Testis (tissue), 5 donors: Measurements from ENCODE around the gene CLEC18B. TPM values are rescaled to one million over a fixed set of nuclear protein-coding genes. Genes with fewer than 3 reads are reported as not detected.
A peak's percentile ranks its signal among the peaks of the same experiment; 100 is the strongest.
"Not testable (repeated sequence)": the region's sequence is repeated elsewhere in the genome, so short reads cannot be mapped to it uniquely, and the experiment has no call there.

Experiments used
- DNase-seq: peaks from one replicate; pipeline ENCODE4 v3.0.0-alpha.2; 2019
- H3K27ac ChIP-seq, 2 donors: fragments of 200-600 bp; sonication (generic); one replicate each; pipeline ENCODE4 v1.5.1; 2019
- H3K27me3 ChIP-seq: fragments of 200-600 bp; sonication (generic); one replicate; pipeline ENCODE4 v1.5.1; 2019
- H3K36me3 ChIP-seq: fragments of 200-600 bp; sonication (generic); one replicate; pipeline ENCODE4 v1.5.1; 2017; ENCODE audit warnings: low read depth; ENCODE audit errors: missing control alignments
- H3K4me1 ChIP-seq: fragments of 200-600 bp; sonication (generic); one replicate; pipeline ENCODE4 v1.5.1; 2019
- H3K4me3 ChIP-seq, 2 donors: fragments of 200-600 bp; sonication (generic); one replicate each; pipeline ENCODE4 v1.5.1; 2017 to 2019
- H3K9me3 ChIP-seq: fragments of 200-600 bp; sonication (generic); one replicate; pipeline ENCODE4 v1.5.1; 2017
- POLR2A ChIP-seq: fragments of 450-650 bp; IDR thresholded peaks from one replicate; pipeline ENCODE4 v1.6.1; 2017; ENCODE audit warnings: antibody characterized with exemption, mild to moderate bottlenecking, moderate library complexity
- WGBS, 2 donors: methylation state at CpG; one replicate each; pipeline ENCODE4 v1.1.5; 2018; 5-methylcytosine and 5-hydroxymethylcytosine counted together
- intact Hi-C: fragments of 100-400 bp; cut with DNase I; formaldehyde crosslinking; loops from one replicate; pipeline ENCODE4 v1.15.1; 2023; ENCODE audit warnings: low total_unique reads
- long read RNA-seq, 2 donors: transcript quantifications; one replicate each; lab custom pipeline, GENCODE V29; 2026
- polyA plus RNA-seq: library from polyadenylated mRNA; stranded (reverse); fragments of 350-450 nt; fragmentation: Illumina TruSeq; extraction: RNeasy Lipid Tissue Mini Kit (QIAGEN cat#74804); gene quantifications from one replicate; pipeline ENCODE4 v1.2.3, GENCODE V29; 2014; ENCODE audit warnings: low read depth, low replicate concordance; ENCODE audit not compliant: insufficient read depth
- total RNA-seq, 2 donors: library from RNA; depleted of rRNA; stranded (reverse); fragments of >200 nt; gene quantifications; one replicate each; pipeline ENCODE4 v1.2.3, GENCODE V29; 2016
- TF ChIP-seq, protein P1 (sequence below), 3 experiments: fragments of 450-650 bp in 2 of 3; fragments of 200-600 bp in 1 of 3; sonication (generic) in 1 of 3; IDR thresholded peaks; one replicate each; pipeline ENCODE4 v1.5.1; 2016 to 2019; ENCODE audit warnings: antibody characterized with exemption in 3 of 3, mild to moderate bottlenecking in 2 of 3, moderate library complexity in 1 of 3

The CLEC18B gene
- total RNA-seq = 10 to 100 TPM; 16.4 to 42.8 TPM
- 13.7 TPM for polyA plus RNA-seq
- long read RNA-seq, donor 1, partial matches to known transcripts = 17 of 29 reads
- long read RNA-seq, donor 1, other reads (novel, unspliced or antisense) = 11 of 29 reads
- long read RNA-seq, donor 2, partial matches to known transcripts = 10 of 25 reads
- long read RNA-seq, donor 2, other reads (novel, unspliced or antisense) = 15 of 25 reads

DNA sequence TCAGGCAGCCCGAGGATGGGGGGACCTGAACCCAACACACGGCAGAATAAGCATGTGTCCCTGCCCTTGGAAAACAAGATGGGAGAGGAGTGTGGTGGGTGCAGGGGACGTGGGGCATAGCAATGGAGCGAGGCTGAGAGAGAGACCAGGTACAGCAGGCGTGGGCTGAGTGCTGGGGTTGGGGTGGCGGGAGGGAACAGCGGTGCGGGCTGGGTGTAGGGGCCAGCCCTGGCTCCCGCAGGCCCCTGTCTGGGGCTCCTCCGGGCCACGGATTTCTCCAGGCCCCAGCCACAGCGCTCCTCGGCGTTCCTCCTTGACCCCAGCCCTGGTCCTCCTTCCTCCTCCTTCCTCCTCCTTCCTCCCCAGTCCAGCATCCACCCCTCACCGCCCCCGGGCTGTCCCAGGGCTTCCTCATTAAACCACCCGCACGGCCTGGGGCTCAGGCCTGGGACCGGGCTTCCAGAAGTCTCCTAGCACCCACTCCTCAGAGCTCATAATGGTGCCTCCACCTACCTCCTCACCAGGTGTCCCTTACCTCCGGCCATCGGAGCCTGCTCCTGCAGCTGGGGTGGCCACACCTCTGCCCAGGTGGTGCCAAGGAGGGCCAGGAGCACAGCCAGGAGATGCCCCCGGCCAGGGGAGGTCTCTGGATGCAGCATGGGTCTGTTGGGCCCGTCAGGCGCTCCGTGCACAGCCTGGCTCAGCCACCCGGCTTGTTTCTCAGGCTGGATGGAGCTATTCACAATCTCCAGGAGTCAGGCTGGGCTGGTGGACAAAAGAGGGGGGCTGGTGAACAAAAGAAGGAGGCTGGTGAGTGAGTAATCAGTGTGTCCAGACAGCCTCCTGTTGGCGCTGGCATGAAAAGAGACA is at the start of gene CLEC18B:
TSS of gene CLEC18B (minus strand) at position 867 of the 870 bp plus-strand sequence. CDS start at position 659, 208 bp downstream.
- H3K36me3 ChIP-seq, H3K27me3 ChIP-seq, intact Hi-C loops, H3K4me1 ChIP-seq, H3K27ac ChIP-seq, H3K9me3 ChIP-seq, H3K4me3 ChIP-seq: not testable (repeated sequence)
- WGBS, 2 donors = 61 to 100% methylated on average over 1 to 13 of the region's 27 CpGs
- peak; percentile 32 for DNase-seq

DNA sequence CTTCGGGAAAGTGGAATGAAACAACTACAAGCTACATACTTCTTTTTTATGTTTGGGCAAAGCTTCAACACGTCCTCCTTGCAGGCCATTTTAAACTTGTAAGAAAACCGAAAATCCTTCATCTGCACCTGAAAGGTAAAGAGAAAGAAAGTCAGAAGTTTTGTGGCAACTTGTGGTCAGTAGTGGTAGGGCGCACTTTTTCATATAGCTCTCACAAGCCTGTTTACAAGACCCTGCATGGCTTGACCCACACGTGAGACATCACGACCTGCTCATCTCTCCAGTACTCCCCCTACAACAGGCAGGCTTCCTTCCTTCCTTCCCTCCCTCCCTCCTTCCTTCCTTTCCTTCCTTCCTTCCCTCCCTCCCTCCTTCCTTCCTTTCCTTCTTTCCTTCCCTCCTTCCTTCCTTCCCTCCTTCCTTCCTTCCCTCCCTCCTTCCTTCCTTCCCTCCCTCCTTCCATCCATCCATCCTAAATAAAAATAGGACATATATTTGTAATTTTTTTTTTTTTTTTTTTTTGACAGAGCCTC is 48.7 kb upstream of the CLEC18B start:
- no peak for DNase-seq
- whole genome bisulfite sequencing, 2 donors = 78 to 88% methylated on average over 5 to 6 of the region's 6 CpGs
- H3K9me3 ChIP-seq = no peaks in the 10 kb centered on the region
- no peak overlapping the region for H3K27ac ChIP-seq
- H3K27me3 ChIP-seq = no peaks in the 10 kb centered on the region
- intact Hi-C loops = no loop called here
- H3K4me3 ChIP-seq = no peak overlapping the region
- H3K36me3 ChIP-seq = no peaks in the 10 kb centered on the region
- H3K4me1 ChIP-seq = no peaks in the 10 kb centered on the region
- TF ChIP-seq POLR2A = no peak
- TF ChIP-seq, protein P1, sequence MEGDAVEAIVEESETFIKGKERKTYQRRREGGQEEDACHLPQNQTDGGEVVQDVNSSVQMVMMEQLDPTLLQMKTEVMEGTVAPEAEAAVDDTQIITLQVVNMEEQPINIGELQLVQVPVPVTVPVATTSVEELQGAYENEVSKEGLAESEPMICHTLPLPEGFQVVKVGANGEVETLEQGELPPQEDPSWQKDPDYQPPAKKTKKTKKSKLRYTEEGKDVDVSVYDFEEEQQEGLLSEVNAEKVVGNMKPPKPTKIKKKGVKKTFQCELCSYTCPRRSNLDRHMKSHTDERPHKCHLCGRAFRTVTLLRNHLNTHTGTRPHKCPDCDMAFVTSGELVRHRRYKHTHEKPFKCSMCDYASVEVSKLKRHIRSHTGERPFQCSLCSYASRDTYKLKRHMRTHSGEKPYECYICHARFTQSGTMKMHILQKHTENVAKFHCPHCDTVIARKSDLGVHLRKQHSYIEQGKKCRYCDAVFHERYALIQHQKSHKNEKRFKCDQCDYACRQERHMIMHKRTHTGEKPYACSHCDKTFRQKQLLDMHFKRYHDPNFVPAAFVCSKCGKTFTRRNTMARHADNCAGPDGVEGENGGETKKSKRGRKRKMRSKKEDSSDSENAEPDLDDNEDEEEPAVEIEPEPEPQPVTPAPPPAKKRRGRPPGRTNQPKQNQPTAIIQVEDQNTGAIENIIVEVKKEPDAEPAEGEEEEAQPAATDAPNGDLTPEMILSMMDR (IDR thresholded peaks at IDR 0.05) = no peak

DNA sequence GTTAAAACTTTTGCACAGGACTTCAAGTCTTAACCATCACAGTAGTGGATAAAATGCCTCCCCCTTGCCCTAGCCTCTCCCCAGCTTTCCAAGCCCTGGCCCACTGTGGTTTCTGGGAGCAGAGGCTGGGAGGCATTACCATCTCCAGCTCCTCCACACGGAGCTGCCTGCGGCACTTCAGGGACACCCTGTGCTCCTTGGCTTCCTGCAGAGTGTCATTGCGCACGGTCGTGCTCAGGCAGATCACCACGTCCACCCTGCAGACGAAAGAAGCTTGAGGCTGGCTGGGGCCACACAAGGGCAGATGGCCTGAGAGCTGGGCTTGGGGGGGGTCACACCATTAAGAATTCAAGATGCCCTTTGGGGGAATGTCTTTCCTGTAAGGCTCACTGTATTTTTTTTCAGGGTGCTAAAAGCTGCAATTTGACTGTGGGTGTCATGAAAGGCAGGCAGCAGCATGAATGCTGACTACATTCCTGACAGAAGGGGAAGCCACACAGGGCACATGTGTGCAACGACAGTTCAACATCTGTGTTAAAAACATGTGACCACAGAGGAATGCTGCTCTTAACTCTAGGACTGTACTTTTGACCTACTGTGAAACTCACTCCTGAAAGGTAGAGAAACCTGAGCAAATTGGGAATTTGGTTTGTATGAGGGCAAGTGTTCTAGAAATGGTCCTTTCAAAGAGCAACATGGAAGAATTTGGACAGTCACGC is 47.7 kb upstream of the CLEC18B start:
- 81 to 83% methylated on average over 9 of the region's 9 CpGs for WGBS, 2 donors
- Histone ChIP-seq H3K4me1 (no peaks in the 10 kb centered on the region), H3K9me3 (no peaks in the 10 kb centered on the region), H3K27ac (no peak overlapping the region), H3K4me3 (no peak overlapping the region), H3K36me3 (no peaks in the 10 kb centered on the region), H3K27me3 (no peaks in the 10 kb centered on the region)
- no peak for TF ChIP-seq POLR2A
- TF ChIP-seq, protein P1 (IDR thresholded peaks at IDR 0.05) = no peak
- peak; percentile 35 for DNase-seq
- intact Hi-C loops = no loop called here

DNA sequence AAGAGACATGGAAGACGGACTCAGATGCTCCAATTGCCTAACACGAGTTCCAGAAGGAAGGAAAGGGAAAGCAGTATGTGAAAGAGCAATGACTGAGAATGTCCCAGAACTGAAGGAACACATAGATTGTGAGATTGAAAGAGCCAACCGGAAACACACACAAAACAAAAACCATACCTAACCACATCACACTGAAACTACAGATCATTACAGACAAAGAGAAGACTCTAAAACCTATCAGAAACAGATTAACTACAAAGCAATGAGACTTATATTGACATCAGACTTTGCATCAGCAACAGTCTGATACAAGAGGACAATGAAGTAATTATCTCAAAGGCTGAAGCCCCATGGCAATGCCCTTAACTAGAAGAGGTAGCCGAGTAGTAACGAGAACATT is 45.6 kb upstream of the CLEC18B start:
- no peak for DNase-seq
- intact Hi-C loops = no loop called here
- H3K27me3 ChIP-seq = no peaks in the 10 kb centered on the region
- H3K4me1 ChIP-seq = no peaks in the 10 kb centered on the region
- WGBS, 2 donors = 86 to 91% methylated on average over 5 of the region's 5 CpGs
- H3K36me3 ChIP-seq = no peaks in the 10 kb centered on the region
- no peak overlapping the region for H3K27ac ChIP-seq
- no peak overlapping the region for H3K4me3 ChIP-seq
- no peaks in the 10 kb centered on the region for H3K9me3 ChIP-seq
- TF ChIP-seq, protein P1 (IDR thresholded peaks at IDR 0.05) = no peak
- no peak for TF ChIP-seq POLR2A
